ENCODE data around the gene PSMD11.
A peak's percentile ranks its signal among the peaks of the same experiment; 100 is the strongest.

The PSMD11 gene

DNA sequence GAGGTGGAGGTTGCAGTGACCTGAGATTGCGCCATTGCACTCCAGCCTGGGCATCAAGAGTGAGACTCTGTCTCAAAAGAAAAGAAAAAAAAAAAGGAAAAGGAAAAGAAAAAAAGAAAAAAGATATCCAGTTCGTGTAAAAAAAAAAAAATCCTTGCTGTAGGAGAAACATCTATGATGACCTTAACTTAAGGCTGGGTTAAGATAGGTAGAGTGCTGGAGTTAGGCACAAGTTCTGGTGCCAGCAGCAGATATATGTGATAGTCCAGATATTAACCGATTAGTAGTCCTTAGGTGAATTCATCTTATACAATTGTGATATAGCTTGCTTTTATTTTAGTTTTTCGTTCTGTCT lies 17.2 kb downstream of the PSMD11 start:
- Histone ChIP-seq H3K9me3 (ENCODE audit: control insufficient read depth, insufficient read depth, low read depth, low read length) (no peaks in the 10 kb centered on the region), H3K27ac (ENCODE audit: extremely low read depth, low read depth, low read length) (no peak overlapping the region), H3K4me3 (ENCODE audit: low read depth, low read length) (no peak overlapping the region), H3K4me1 (ENCODE audit: control insufficient read depth, insufficient read depth, low read length) (no peaks in the 10 kb centered on the region), H3K36me3 (ENCODE audit: control insufficient read depth in 2 of 2, insufficient read depth in 1 of 2, low read length in 2 of 2) (peaks cover 87 to 92% of the 10 kb centered on the region in 2 experiments)
- ChIA-PET POLR2A (no interaction called here), CTCF (interaction anchor here (0.6 to 8.6 kb wide), 53 partner anchors 8 to 738 kb away, joined by 3 to 198 read pairs (median 4); partner anchors contain the start of gene PSMD11)
- no peak for TF ChIP-seq ZNF26 (tag by site-specific recombination; IDR thresholded peaks at IDR 0.05)
- TF ChIP-seq ZNF558 (tag by site-specific recombination; IDR thresholded peaks at IDR 0.05), result no peak

- no peak overlapping the region for H3K27ac ChIP-seq (ENCODE audit: extremely low read depth, low read depth, low read length)
- H3K4me1 ChIP-seq (ENCODE audit: control insufficient read depth, insufficient read depth, low read length), result no peaks in the 10 kb centered on the region
- TF ChIP-seq ZNF654 (tag by site-specific recombination; IDR thresholded peaks at IDR 0.05; ENCODE audit: low read depth) (no peak), ZNF660 (tag by site-specific recombination; IDR thresholded peaks at IDR 0.05) (0 out of 2 replicates have a peak, but pooled peaks have one; percentile 22), ZBTB11 (tag by site-specific recombination; conservative IDR thresholded peaks at IDR 0.05; ENCODE audit: low read depth) (no peak), ZNF777 (tag by site-specific recombination; IDR thresholded peaks at IDR 0.05; ENCODE audit: borderline replicate concordance) (no peak)
- H3K9me3 ChIP-seq (ENCODE audit: control insufficient read depth, insufficient read depth, low read depth, low read length), result no peaks in the 10 kb centered on the region
- H3K36me3 ChIP-seq (ENCODE audit: control insufficient read depth in 2 of 2, insufficient read depth in 1 of 2, low read length in 2 of 2), result peaks cover 87 to 93% of the 10 kb centered on the region in 2 experiments
- CTCF ChIA-PET, result interaction anchor here (0.6 to 8.6 kb wide), 91 partner anchors 8 to 1676 kb away, joined by 3 to 198 read pairs (median 4); partner anchors contain the start of genes MYO1D, PSMD11 and SPACA3
- no peak overlapping the region for H3K4me3 ChIP-seq (ENCODE audit: low read depth, low read length)
- POLR2A ChIA-PET, result no interaction called here
Observed at GRCh38 chr17:32461853-32462617, 17.7 kb downstream of the PSMD11 start.

GRCh38 chr17:32463304-32463703 lies 19.0 kb downstream of the PSMD11 start:
- ChIA-PET POLR2A (interaction anchor here (0.7 to 0.9 kb wide), 2 partner anchors 21 to 480 kb away, joined by 3 read pairs; no protein-coding TSS in a partner anchor), CTCF (interaction anchor here (0.6 to 8.6 kb wide), 32 partner anchors 9 to 1287 kb away, joined by 3 to 198 read pairs (median 6); partner anchors contain the start of genes MYO1D and PSMD11)
- H3K27ac ChIP-seq (ENCODE audit: extremely low read depth, low read depth, low read length), result no peak overlapping the region
- H3K4me3 ChIP-seq (ENCODE audit: low read depth, low read length), result no peak overlapping the region
- TF ChIP-seq ZNF48 (tag by site-specific recombination; IDR thresholded peaks at IDR 0.05) (no peak), ZNF404 (tag by site-specific recombination; IDR thresholded peaks at IDR 0.05) (no peak), MEIS1 (CRISPR knock-in tag; IDR thresholded peaks at IDR 0.05; ENCODE audit: borderline replicate concordance) (no peak), TRIM28 (IDR thresholded peaks at IDR 0.05; ENCODE audit: borderline replicate concordance, low read length) (no peak), SP3 (tag by site-specific recombination; IDR thresholded peaks at IDR 0.05) (no peak), ZNF391 (tag by site-specific recombination; IDR thresholded peaks at IDR 0.05; ENCODE audit: borderline replicate concordance, low read depth) (no peak), ZFP37 (tag by site-specific recombination; IDR thresholded peaks at IDR 0.05) (no peak), SALL2 (tag by site-specific recombination; IDR thresholded peaks at IDR 0.05; ENCODE audit: borderline replicate concordance) (no peak), ZNF792 (tag by site-specific recombination; IDR thresholded peaks at IDR 0.05) (no peak), SCRT1 (tag by site-specific recombination; IDR thresholded peaks at IDR 0.05; ENCODE audit: borderline replicate concordance) (no peak), ZSCAN30 (tag by site-specific recombination; IDR thresholded peaks at IDR 0.05) (no peak)
- TF ChIP-seq, protein P1, sequence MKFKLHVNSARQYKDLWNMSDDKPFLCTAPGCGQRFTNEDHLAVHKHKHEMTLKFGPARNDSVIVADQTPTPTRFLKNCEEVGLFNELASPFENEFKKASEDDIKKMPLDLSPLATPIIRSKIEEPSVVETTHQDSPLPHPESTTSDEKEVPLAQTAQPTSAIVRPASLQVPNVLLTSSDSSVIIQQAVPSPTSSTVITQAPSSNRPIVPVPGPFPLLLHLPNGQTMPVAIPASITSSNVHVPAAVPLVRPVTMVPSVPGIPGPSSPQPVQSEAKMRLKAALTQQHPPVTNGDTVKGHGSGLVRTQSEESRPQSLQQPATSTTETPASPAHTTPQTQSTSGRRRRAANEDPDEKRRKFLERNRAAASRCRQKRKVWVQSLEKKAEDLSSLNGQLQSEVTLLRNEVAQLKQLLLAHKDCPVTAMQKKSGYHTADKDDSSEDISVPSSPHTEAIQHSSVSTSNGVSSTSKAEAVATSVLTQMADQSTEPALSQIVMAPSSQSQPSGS (tag by site-specific recombination; IDR thresholded peaks at IDR 0.05; ENCODE audit: low read depth), result no peak
- H3K36me3 ChIP-seq (ENCODE audit: control insufficient read depth in 2 of 2, insufficient read depth in 1 of 2, low read length in 2 of 2), result peaks cover 86 to 93% of the 10 kb centered on the region in 2 experiments
- no peaks in the 10 kb centered on the region for H3K4me1 ChIP-seq (ENCODE audit: control insufficient read depth, insufficient read depth, low read length)
- H3K9me3 ChIP-seq (ENCODE audit: control insufficient read depth, insufficient read depth, low read depth, low read length), result no peaks in the 10 kb centered on the region
